Coronary artery (tissue), 2 donors: ENCODE results near the gene OAS2.

Source experiments
- DNase-seq: peaks from one replicate; pipeline ENCODE4 v3.0.0-alpha.2; 2017; ENCODE audit warnings: low spot score
- H3K27ac ChIP-seq, 2 donors: fragments of 200-600 bp; sonication (generic); one replicate each; pipeline ENCODE4 v1.5.1; 2016 to 2019
- H3K4me3 ChIP-seq: fragments of 200-600 bp; sonication (generic); 2 replicates; pipeline ENCODE4 v1.5.1; 2016; ENCODE audit warnings: mild to moderate bottlenecking, moderate library complexity
- CTCF ChIP-seq: fragments of 200-600 bp; sonication (generic); IDR thresholded peaks from one replicate; pipeline ENCODE4 v1.5.1; 2019; ENCODE audit warnings: antibody characterized with exemption

The OAS2 gene

DNA sequence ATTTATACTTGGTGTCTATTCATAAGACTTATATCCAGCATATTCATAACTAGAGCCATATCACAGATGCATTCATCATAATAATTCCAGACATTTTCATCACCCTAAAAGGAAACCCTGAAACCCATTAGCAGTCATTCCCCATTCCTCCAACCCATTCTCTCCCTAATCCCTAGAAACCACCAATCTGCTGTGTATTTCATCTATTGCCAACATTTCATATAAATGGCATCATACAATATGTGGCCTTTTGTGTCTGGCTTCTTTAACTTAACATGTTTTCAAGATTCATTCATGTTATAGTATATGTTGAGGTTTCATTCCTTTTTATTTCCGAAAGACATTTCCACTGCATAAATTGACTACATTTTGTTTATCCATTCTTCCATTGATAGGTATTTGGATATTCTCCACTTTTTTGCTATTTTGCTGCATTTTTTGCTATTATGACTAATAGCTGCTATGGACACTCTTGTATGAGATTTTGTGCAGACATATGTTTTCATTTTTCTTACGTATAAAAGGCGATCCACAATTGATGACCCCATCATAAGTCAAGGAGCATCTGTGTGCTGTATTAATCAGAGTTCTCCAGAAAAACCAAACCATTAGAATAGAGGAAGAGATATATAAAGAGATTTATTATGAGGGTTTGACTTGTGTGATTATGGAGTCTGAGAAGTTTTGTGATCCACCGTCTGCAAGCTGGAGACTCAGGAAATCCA, 5.1 kb upstream of the OAS2 start:
- TF ChIP-seq CTCF: no peak
- Histone ChIP-seq H3K27ac (no peak overlapping the region), H3K4me3 (no peak overlapping the region)
- no peak for DNase-seq

DNA sequence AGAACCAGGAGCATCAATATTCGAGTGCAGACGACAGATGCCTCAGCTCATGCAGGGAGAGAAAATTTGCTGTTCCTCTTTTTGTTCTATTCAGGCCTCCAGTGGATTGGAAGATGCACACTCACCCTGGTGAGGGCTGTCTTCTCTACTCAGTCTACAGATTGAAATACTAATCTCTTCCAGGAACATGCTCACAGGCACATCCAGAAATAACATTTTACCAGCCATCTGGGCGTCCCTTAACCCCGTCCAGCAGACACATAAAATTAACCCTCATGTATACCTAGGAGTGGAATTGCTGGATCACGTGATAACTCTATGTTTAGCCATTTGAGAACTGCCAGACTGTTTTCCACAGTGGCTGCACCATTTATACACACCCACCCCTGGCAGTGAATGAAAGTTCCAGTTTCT, 4.5 kb upstream of the OAS2 start:
- DNase-seq: no peak
- Histone ChIP-seq H3K27ac (no peak overlapping the region), H3K4me3 (no peak overlapping the region)
- no peak for TF ChIP-seq CTCF

- no peak for DNase-seq
- no peak for TF ChIP-seq CTCF
- no peak overlapping the region for H3K4me3 ChIP-seq
- no peak overlapping the region for H3K27ac ChIP-seq
These were observed 3.4 kb upstream of the OAS2 start for GRCh38 chr12:112974904-112975303.

- no peak for TF ChIP-seq CTCF
- peak overlapping the region in 1 of 2 donors; percentile 93 for H3K27ac ChIP-seq
- H3K4me3 ChIP-seq: peak overlapping the region; percentile 76
- DNase-seq: no peak
These were observed 1.2 kb upstream of the OAS2 start for GRCh38 chr12:112977139-112977538.

- peak overlapping the region; percentile 76 for H3K4me3 ChIP-seq
- peak overlapping the region; percentile 71 to 93 for H3K27ac ChIP-seq
- DNase-seq: no peak
These were observed 678 bp upstream of the OAS2 start for GRCh38 chr12:112977641-112978040.

GRCh38 chr12:112979041-112979680, 842 bp downstream of the OAS2 start:
- no peak for TF ChIP-seq CTCF
- H3K27ac ChIP-seq: peak overlapping the region; percentile 71 to 93
- no peak for DNase-seq
- H3K4me3 ChIP-seq: peak overlapping the region; percentile 76

More at GRCh38 chr12:112977641-112978040, 678 bp upstream of the OAS2 start:
- TF ChIP-seq CTCF: no peak
